IPS-18a (cell line): ENCODE data around the gene FER.
"Not testable (repeated sequence)": the region's sequence is repeated elsewhere in the genome, so short reads cannot be mapped to it uniquely, and the experiment has no call there.

Experiments
- H3K27ac ChIP-seq: one replicate; pipeline ENCODE4 v1.5.1; 2013; ENCODE audit warnings: low read length
- H3K27me3 ChIP-seq: one replicate; pipeline ENCODE4 v1.6.1; 2013; ENCODE audit warnings: mild to moderate bottlenecking, low read length; ENCODE audit not compliant: control insufficient read depth, insufficient read depth
- H3K36me3 ChIP-seq: one replicate; pipeline ENCODE4 v1.6.1; 2013; ENCODE audit warnings: low read depth, low read length; ENCODE audit not compliant: control insufficient read depth
- H3K4me1 ChIP-seq: one replicate; pipeline ENCODE4 v1.6.1; 2013; ENCODE audit warnings: low read depth, low read length; ENCODE audit not compliant: control insufficient read depth
- H3K4me3 ChIP-seq: one replicate; pipeline ENCODE4 v1.5.1; 2013; ENCODE audit warnings: low read length
- H3K9ac ChIP-seq: one replicate; pipeline ENCODE4 v1.6.1; 2013; ENCODE audit warnings: mild to moderate bottlenecking, low read length, moderate library complexity
- H3K9me3 ChIP-seq: one replicate; pipeline ENCODE4 v1.6.1; 2013; ENCODE audit warnings: low read depth, low read length; ENCODE audit not compliant: control insufficient read depth

FER gene

DNA sequence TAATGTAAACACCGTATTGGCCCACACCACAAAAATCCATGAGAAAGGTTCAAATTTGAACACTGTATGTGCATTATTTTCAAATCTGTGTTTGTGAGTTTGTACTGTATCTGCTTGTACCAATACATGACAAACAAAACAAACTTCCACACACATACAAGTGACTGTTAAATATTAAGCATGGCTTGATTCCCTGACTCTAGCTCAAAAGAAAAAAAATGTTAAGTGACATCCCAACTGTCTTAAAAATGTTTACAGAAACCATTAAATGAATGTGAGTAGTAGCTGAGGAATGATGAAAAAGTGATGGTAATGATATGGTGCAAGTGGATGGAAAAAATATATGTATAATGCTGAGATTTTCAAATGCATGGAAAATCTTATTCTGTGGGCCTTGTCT lies 302.6 kb downstream of the FER start:
- not testable (repeated sequence) for H3K9ac ChIP-seq, H3K27me3 ChIP-seq, H3K4me1 ChIP-seq, H3K4me3 ChIP-seq, H3K9me3 ChIP-seq, H3K27ac ChIP-seq, H3K36me3 ChIP-seq

DNA sequence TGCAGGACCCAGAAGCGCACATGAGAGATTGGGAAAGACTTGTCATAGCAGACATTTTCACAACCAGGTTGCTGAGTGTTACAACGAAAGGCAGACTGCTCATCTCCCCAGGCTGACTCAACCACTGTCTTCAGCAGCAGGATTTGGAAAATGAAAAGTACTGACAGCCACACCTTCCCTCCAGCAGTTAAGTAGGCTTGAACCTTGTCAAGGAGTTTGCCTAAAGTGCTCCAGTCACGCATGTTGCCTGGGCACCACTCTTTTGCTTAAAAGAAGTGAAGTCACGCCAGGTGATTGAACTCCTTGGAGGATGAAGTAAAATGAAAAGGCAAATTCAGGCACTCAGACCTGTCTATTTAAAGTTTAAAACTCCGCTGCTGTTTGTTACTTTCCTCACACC lies 304.5 kb downstream of the FER start:
- H3K9ac ChIP-seq, H3K4me1 ChIP-seq, H3K9me3 ChIP-seq, H3K36me3 ChIP-seq, H3K4me3 ChIP-seq, H3K27ac ChIP-seq, H3K27me3 ChIP-seq: not testable (repeated sequence)

DNA sequence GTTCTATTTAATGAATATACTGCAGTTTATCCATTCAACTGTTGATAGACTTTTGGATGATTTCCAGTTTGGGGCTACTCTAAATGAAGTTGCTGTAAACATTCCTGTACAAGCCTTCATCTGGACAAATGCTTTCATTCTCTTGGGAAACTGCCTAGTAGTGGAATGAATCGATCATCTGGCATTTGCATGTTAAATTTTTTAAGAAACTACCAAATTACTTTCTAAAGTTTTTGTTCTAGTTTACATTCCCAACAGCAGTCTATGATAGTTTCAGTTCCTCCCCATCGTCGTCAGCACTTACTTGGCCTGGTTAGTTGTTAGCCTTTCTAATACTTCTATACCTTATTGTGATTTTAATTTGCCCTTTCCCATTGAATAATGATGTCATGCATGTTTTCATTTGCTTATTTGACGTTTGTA lies 306.3 kb downstream of the FER start:
- H3K9me3 ChIP-seq = no peaks in the 10 kb centered on the region
- H3K36me3 ChIP-seq = no peaks in the 10 kb centered on the region
- H3K27ac ChIP-seq = no peak overlapping the region
- no peaks in the 10 kb centered on the region for H3K4me1 ChIP-seq
- no peak overlapping the region for H3K4me3 ChIP-seq
- H3K9ac ChIP-seq = no peak overlapping the region
- no peaks in the 10 kb centered on the region for H3K27me3 ChIP-seq

DNA sequence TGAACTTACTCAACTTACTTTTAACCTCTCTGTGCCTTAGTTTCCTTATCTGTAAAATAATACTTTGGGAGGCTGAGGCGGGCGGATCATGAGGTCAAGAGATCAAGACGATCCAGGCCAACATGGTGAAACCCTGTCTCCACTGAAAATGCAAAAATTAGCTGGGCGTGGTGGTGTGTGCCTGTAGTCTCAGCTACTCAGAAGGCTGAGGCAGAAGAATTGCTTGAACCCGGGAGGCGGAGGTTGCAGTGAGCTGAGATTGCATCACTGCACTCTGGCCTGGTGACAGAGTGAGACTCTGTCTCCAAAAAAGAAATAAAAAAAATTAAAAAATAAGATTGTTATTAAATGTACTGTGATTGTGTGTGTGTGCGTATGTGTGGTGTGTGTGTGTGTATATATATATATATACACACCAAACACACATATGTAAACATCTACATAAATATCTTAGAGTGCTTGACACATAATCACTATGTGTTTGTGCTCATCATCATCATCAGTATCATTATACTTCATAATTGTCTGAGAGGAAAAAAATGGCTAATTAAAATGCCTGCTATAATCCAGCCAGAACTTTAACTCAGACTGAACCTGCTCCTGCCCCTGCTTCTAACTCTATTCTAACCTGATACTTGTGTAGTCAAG lies 312.8 kb downstream of the FER start:
- Histone ChIP-seq H3K4me3 (no peak overlapping the region), H3K36me3 (no peaks in the 10 kb centered on the region), H3K4me1 (no peaks in the 10 kb centered on the region), H3K9ac (no peak overlapping the region), H3K27me3 (no peaks in the 10 kb centered on the region), H3K9me3 (no peaks in the 10 kb centered on the region), H3K27ac (no peak overlapping the region)

DNA sequence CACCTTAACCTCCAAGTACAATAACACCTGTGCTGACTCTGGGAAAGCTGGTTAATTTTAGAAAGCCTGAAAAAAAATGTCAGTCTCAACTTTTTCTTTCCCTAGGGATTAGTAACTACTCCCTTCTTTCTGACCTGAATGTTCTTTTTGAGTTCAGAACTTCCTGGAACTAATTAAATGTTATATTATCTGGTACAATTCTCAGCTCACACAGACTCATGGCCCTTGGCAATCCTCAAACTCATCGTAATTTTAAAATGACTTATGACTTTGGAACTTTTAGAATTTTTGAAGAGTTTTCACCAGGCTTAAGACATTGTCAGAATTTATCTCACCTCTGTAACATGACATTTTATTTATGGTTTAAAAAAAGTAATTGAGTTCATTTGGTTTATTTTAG lies 315.0 kb downstream of the FER start:
- H3K4me3 ChIP-seq = no peak overlapping the region
- no peak overlapping the region for H3K9ac ChIP-seq
- no peaks in the 10 kb centered on the region for H3K4me1 ChIP-seq
- H3K9me3 ChIP-seq = no peaks in the 10 kb centered on the region
- H3K36me3 ChIP-seq = no peaks in the 10 kb centered on the region
- no peak overlapping the region for H3K27ac ChIP-seq
- no peaks in the 10 kb centered on the region for H3K27me3 ChIP-seq

DNA sequence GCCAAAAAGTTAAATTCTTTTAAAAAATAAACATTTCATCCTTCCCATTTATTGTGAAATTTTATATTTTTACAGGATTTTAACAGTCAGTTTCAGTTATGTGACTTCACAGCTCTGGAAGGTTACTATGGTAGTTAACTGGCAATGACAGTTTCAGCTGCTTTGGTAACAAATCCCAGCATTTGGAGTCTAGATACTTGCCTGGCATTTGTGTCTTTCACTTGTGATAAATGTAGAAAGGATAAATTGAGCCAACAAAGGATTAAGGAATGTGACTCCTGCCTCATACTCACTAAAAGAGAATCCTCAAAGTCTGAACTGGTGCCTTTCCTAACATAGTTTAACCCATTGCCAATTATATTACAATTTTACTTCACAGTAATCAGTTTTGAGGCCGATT lies 315.5 kb downstream of the FER start:
- H3K36me3 ChIP-seq = no peaks in the 10 kb centered on the region
- H3K4me3 ChIP-seq = no peak overlapping the region
- H3K27ac ChIP-seq = no peak overlapping the region
- H3K9ac ChIP-seq = no peak overlapping the region
- H3K4me1 ChIP-seq = no peaks in the 10 kb centered on the region
- H3K27me3 ChIP-seq = no peaks in the 10 kb centered on the region
- H3K9me3 ChIP-seq = no peaks in the 10 kb centered on the region

DNA sequence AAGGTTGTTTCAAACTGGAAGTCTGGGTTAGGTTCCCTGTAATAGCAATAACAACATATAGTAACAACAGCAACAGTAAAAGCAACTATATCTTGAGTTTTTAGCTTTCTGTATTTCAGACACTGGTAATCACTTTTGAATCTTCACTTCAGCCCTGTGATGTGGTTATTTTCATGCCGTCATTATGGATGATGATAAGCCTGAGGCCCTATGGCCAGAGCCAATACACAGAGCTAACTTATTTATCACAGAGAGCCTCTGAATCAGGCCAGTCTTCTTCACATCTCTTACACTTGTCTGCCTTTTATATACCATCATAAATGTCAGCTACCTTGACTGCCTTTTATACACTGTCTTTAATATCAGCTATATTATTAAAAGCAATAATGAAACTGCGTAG lies 329.0 kb downstream of the FER start:
- Histone ChIP-seq H3K9me3 (no peaks in the 10 kb centered on the region), H3K4me3 (no peak overlapping the region), H3K36me3 (no peaks in the 10 kb centered on the region), H3K27me3 (no peaks in the 10 kb centered on the region), H3K4me1 (no peaks in the 10 kb centered on the region), H3K27ac (no peak overlapping the region), H3K9ac (no peak overlapping the region)

DNA sequence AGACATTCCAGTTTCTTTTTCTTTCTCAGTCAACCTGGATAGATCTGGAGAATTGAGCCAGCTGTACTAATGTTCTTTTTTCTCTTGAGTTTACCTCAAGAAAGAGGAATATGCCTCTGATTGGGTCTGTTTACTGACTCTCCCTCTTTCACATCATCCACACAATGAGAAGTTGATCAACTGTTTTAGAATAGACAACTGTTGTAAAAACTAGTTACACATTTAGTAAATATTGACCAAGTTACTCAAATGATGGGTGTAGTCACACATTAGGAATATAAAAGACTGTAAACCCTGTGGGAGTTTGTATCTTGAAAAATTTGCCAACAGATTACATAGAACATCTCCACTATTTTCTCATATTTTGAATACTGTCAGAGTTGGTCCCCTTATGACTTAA lies 330.8 kb downstream of the FER start:
- H3K27ac ChIP-seq = no peak overlapping the region
- no peaks in the 10 kb centered on the region for H3K36me3 ChIP-seq
- no peaks in the 10 kb centered on the region for H3K4me1 ChIP-seq
- H3K4me3 ChIP-seq = no peak overlapping the region
- no peak overlapping the region for H3K9ac ChIP-seq
- no peaks in the 10 kb centered on the region for H3K27me3 ChIP-seq
- H3K9me3 ChIP-seq = no peaks in the 10 kb centered on the region

DNA sequence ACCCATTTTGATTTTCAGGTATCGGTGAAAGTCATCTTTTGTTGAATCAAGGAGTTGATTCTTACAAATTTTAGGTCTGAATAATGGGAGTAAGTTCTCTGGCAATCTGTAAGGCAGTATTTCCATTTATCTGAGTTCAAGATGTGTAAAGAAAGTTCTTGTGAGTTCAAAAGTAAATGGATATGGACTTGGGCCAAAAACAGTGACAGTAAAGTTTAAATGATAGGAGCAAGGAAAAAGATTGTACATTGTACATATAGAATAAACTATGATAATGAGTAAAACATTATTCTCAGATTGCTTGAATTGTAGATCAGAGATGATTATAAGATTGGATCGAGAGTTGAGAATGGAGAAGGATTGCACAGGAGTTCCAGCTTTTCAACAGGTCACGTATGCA lies 332.8 kb downstream of the FER start:
- Histone ChIP-seq H3K9me3 (no peaks in the 10 kb centered on the region), H3K27ac (no peak overlapping the region), H3K36me3 (no peaks in the 10 kb centered on the region)

DNA sequence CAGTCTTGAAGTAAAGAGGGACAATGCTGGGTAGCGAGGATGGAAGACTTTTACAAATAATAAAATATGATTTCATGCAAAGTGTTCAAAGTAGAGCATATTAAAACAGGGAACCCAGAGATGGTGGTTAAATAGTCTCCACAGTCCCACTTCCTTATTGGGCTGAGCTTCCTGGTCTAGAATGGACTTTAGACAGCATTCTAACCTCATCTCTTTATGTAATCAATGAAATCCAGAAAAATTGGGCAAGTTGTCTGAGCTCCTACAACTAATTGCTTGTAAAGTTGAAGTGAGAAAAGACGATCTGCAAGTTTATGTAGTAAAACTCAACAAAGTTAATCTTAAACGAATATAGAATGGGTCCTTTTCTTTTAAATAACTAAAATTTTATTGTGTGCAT lies 333.2 kb downstream of the FER start:
- Histone ChIP-seq H3K27me3 (no peaks in the 10 kb centered on the region), H3K9me3 (no peaks in the 10 kb centered on the region), H3K36me3 (no peaks in the 10 kb centered on the region), H3K4me3 (no peak overlapping the region), H3K9ac (no peak overlapping the region), H3K4me1 (no peaks in the 10 kb centered on the region), H3K27ac (no peak overlapping the region)

More for the DNA sequence above, 332.8 kb downstream of the FER start:
- Histone ChIP-seq H3K4me3 (no peak overlapping the region), H3K9ac (no peak overlapping the region), H3K4me1 (no peaks in the 10 kb centered on the region), H3K27me3 (no peaks in the 10 kb centered on the region)

DNA sequence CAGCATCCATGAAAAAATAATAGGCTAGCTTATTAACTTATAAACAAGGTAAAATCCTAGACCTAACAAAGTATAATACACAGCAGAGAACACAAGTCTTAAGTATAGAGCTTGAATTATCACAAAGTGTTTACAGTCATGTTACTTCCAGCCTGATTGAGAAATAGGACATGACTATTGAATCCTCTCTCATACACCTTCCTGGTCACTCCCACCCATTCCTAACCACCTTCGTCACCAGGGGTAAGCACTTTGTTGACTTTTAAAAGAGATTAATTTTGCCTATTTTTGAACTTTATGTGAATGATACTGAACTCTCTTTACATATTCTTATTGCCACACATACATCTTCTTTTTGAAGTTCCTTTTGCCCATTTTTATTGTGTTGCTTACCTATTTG lies 336.2 kb downstream of the FER start:
- Histone ChIP-seq H3K27ac (no peak overlapping the region), H3K4me1 (no peaks in the 10 kb centered on the region), H3K36me3 (no peaks in the 10 kb centered on the region), H3K27me3 (no peaks in the 10 kb centered on the region), H3K9me3 (no peaks in the 10 kb centered on the region), H3K9ac (no peak overlapping the region), H3K4me3 (no peak overlapping the region)

DNA sequence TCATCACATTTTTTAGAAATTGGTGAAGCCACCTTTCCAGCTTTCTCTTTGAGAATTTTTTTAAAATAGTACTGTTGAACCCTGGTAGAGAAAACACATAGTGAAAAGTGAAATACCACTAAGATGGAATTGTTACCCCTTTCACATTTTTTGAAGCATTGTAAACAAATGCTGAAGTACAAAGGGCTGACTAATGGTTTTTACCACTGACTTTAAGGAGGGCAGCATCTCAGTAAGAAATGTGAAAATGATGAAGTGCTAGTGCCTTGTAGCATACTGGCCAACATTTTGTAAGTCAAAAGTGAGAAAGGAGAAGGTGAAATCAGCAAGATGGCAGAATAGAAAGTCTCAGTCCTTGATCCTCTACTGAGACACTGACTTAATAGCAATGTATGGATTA lies 341.5 kb downstream of the FER start:
- no peaks in the 10 kb centered on the region for H3K27me3 ChIP-seq
- H3K4me3 ChIP-seq = no peak overlapping the region
- no peaks in the 10 kb centered on the region for H3K36me3 ChIP-seq
- H3K4me1 ChIP-seq = no peaks in the 10 kb centered on the region
- no peak overlapping the region for H3K27ac ChIP-seq
- no peak overlapping the region for H3K9ac ChIP-seq
- no peaks in the 10 kb centered on the region for H3K9me3 ChIP-seq
